ENCODE results near the gene NR6A1.

NR6A1 gene

GRCh38 chr9:124562328-124562727, 208.8 kb downstream of the NR6A1 start:
- DNase-seq, result no peak

DNA sequence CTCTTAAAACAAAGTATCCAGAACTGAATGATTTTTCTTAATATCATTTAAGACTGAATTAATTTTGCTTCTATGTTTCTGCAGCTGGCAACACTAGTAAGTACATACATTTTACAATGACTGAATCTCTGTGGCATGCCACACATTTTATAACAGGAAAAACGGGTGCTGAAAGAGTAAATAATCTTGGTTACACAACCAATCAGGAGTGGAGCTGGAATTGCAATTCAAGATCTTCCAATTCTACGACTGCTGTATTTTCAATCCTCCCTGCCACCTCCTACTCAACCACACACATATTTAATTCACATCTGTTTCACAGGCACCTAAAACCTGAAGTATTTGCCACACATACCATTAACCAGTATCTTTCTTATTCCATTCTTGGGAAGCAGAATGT, 211.2 kb downstream of the NR6A1 start:
- DNase-seq, result no peak

GRCh38 chr9:124558777-124559470, 212.2 kb downstream of the NR6A1 start:
- DNase-seq, result no peak

GRCh38 chr9:124557895-124558294, 213.2 kb downstream of the NR6A1 start:
- no peak for DNase-seq

- no peak for DNase-seq
These were observed 216.1 kb downstream of the NR6A1 start for GRCh38 chr9:124555043-124555442.

- no peak for DNase-seq
These were observed 217.4 kb downstream of the NR6A1 start for GRCh38 chr9:124553738-124554137.

DNA sequence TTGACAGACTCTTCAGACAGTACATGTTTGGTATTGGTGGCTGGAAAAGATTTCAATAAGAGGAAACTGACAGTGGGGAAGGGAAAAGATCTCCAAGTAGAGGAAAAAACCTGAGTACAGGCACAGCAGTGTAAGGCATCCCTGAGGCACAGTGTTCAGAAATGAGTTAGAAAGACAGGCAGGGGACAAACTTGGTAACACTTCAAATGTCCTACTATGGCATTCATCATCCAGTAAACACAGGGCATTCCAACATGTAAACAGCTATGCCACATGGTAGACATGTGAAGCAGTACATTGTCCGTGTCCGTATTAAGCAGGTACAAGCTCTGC, 218.9 kb downstream of the NR6A1 start:
- DNase-seq, result no peak

- peak in 10 of 14 donors; percentile 1 to 31 (median 16) for DNase-seq
These were observed 219.4 kb downstream of the NR6A1 start for GRCh38 chr9:124551472-124552272.

- no peak for DNase-seq
These were observed 221.0 kb downstream of the NR6A1 start for GRCh38 chr9:124550072-124550471.

- no peak for DNase-seq
These were observed 222.1 kb downstream of the NR6A1 start for GRCh38 chr9:124549016-124549415.

DNA sequence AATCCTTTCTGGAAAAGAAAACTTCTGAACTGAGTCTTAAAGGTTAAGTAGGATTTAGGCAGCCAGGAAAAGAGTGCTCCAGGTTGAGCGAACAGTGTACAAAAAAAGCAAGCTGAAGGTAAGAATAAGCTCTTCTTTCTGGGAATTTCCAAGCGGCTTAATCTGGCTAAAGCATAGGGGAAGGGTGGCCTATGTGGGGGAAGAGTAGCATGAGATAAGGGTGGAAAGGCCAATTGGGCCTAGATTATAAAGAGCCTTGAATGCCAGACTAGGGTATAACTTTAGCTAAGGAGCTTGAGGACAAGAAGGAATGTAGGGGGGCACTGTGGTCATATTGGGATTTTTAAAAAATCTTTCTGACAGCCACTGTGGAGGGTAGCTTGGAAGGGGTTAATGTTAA, 226.6 kb downstream of the NR6A1 start:
- no peak for DNase-seq

GRCh38 chr9:124541824-124542223, 229.3 kb downstream of the NR6A1 start:
- no peak for DNase-seq

- no peak for DNase-seq
These were observed 233.2 kb downstream of the NR6A1 start for GRCh38 chr9:124537926-124538325.

GRCh38 chr9:124535846-124536245, 235.3 kb downstream of the NR6A1 start:
- DNase-seq, result no peak

DNA sequence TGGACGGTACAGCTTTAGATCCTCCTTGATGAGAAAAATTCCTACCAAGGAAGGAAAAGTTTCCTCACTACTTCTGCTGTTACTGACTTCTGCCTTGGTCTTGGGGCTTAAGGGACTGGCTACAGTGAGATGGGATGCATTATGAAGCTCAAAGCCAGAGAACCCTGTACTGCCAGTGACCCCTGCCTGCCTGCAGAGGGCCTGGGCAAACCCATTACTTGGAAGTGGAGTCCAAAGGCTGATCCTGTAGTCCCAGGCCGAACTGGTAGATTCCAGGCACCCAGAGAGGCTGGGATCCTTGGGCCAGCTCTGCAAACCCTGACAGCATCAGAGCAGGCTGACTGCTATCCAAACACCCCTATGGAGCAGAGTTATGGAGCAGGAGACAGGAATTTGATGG, 238.2 kb downstream of the NR6A1 start:
- DNase-seq, result no peak

DNA sequence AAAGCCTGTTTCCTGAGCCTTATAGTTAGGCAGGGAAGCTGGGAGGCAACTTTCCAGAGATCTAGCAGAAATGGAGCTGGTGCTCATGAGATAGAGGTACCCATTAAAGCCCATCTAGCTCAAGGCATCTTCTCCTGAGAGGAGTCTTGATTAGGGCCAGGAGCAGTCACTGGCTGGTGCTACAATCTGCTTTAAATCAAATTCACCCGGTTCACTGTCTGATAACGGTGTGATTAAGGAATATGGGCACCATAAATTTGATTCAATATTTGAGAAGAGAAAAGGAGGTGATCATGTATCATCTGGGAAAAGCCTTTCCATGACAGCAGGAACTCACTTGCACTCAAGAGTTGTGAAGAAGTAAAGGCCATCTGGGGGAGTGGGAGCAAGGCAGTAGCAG, 240.0 kb downstream of the NR6A1 start:
- no peak for DNase-seq

- DNase-seq, result no peak
These were observed 240.9 kb downstream of the NR6A1 start for GRCh38 chr9:124530246-124530645.

DNA sequence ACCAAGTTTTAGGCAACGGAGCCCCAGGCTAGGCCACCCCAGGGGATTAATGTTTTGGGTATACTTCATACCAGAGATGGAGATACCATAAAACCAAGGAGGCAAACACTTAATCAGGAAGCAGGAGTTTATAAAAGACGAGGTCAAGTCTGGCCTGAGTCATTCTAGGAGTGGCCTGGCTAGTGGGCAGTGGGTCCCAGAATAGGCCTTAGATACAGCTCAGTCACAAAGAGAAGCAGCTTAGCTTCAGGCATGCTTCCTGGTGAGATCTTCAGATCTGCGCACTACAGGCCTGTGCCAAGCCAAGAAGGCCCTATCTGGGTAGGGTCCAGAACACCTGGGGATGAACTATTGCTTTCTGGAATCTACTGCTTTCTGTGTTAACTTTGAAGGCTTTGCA, 243.3 kb downstream of the NR6A1 start:
- no peak for DNase-seq

DNA sequence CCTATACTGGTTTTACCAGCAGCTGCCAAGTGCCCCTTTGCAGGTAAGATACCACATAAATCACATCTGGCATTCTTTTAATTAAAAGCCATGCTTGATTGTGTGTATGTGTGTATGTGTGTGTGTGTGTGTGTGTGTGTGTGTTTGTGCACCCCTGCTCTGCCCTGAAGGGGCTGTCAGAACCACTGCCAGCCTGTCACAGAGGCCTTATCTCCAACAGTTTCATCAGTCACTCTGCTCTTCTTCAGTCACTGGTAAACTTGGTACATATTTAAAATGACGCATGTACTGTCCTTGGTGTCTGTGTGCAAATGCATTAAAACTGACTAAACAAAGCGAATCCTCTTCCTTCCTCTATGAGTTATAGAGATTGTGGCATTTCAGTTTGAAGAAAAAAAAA, 244.9 kb downstream of the NR6A1 start:
- no peak for DNase-seq

DNA sequence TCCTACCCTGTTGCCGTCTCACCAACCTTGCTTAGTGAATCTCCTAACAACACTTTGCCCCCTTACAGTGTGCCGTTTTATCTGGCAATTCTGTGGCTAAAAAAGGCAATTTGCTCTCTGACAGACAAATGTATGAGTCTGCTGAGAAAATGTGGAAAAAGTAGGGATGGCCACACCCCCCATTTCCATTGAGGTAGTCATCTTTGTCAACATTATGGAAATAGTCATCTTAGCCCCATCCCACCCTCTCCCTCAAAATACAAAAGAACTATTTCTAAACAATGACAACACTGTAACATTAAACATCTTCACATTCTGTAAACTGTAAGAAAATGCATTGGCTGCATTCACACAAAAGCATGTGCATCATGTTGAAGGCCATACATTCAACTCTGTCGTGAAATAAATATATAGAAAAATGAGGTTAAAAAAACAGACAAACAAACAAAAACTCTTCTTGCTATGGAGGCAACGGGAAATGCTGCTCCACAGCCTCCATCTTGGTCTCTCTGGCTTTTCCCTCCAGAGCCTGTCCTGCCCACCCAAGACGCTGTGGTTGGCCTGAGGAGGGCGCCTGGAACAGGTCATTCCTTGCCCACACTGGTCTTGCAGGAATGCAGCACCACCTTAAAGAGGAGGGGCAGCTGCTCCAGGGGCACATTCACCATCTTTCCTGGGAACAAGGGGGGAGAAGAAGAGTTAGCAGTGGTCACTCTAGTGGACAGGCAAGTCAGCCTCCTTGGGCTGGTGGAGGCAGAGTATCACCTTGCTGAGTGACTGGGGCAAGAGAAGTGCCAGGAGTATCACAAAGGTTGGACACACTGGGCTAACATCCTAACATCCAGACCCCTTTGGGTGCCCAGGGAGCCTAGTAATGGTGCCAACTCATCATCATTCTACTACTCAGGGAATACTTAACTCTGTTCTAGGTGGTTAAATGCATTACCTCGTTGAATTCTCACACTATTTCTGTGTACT, 248.7 kb downstream of the NR6A1 start:
- no peak for DNase-seq

DNA sequence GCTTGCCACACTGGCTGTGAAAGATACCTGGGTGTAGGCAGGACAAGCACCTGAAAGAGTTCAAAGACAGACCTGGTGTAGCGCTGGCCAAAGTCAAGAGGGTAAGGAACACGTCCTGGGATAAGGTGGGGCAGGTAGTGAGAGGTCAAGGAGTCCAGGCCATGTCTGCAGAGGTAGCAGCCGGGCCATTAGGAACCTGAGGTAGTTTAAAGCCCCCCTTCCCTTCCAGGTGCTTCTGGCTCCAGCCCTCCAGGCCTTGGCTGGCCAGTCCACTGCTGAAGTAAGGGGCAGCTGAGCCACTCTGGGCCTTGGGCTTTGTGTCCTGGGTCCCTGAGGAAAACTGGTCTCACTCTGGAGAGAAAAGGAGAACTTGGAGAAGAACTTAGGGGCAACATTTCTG, 250.0 kb downstream of the NR6A1 start:
- no peak for DNase-seq

- DNase-seq, result peak in 6 of 14 donors; percentile 6 to 39 (median 22)
These were observed 250.9 kb downstream of the NR6A1 start for GRCh38 chr9:124520206-124520596.

- DNase-seq, result no peak
These were observed 253.0 kb downstream of the NR6A1 start for GRCh38 chr9:124518116-124518515.

Measured in C1 segment of cervical spinal cord (tissue), 14 donors.